ENCODE results near the gene DOCK3.

DOCK3 gene

DNA sequence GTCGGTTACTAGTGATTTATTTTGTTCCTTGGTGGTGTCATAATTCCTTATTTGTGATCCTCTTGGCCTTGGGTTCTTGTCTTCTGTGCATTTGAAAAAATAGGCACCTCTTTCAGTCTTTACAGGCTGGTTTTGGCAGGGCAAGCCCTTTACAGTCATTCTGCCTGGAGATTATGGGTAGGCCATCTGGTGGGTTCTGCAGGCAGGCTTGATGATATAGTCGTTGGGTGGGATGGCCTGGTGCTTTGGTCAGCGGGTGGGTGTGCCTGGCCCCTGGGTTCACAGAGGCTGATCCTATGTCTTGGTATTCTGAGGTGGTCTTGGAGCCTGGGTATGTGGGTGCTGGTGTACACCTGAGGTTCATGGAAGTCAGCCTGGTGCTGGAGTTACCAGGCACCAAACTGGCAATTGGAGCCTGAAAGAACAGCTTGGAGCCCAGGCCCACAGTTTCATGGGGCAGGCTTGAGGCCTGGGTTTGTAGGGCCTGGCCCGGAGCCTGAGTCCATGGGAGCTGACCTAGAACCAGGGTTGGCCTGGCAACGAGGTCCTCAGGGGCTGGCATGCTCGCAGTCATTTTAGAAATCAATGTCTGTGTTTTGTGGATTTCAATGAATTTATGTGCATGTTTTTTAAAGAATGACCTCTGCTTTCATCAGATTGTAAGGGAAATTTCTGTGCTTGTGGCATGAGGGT, 63.3 kb downstream of the DOCK3 start:
- no peak overlapping the region for H3K27ac ChIP-seq (ENCODE audit: low read depth, low read length)

GRCh38 chr3:50743643-50744042, 68.9 kb downstream of the DOCK3 start:
- Histone ChIP-seq H3K27me3 (ENCODE audit: control insufficient read depth, low read length) (no peaks in the 10 kb centered on the region), H3K4me3 (ENCODE audit: low read length) (no peak overlapping the region), H3K4me1 (ENCODE audit: control insufficient read depth, low read length) (no peaks in the 10 kb centered on the region), H3K79me2 (ENCODE audit: control insufficient read depth, low read length) (no peaks in the 10 kb centered on the region), H3K27ac (ENCODE audit: low read depth, low read length) (no peak overlapping the region), H3K9me2 (replicated peaks; ENCODE audit: control insufficient read depth, low read length) (no peaks in the 10 kb centered on the region), H3K9me3 (ENCODE audit: control insufficient read depth, insufficient read depth, low read length) (no peaks in the 10 kb centered on the region), H4K20me1 (ENCODE audit: control insufficient read depth, insufficient read depth, low read depth, low read length) (no peaks in the 10 kb centered on the region), H3F3A (ENCODE audit: control insufficient read depth, insufficient read depth) (no peaks in the 10 kb centered on the region), H3K36me3 (ENCODE audit: control insufficient read depth, low read length) (no peaks in the 10 kb centered on the region), H3K4me2 (ENCODE audit: low read length) (no peak overlapping the region)
- TF ChIP-seq EZH2phosphoT487 (IDR thresholded peaks at IDR 0.05; ENCODE audit: borderline replicate concordance, low read length): no peak
- TF ChIP-seq, protein P1, sequence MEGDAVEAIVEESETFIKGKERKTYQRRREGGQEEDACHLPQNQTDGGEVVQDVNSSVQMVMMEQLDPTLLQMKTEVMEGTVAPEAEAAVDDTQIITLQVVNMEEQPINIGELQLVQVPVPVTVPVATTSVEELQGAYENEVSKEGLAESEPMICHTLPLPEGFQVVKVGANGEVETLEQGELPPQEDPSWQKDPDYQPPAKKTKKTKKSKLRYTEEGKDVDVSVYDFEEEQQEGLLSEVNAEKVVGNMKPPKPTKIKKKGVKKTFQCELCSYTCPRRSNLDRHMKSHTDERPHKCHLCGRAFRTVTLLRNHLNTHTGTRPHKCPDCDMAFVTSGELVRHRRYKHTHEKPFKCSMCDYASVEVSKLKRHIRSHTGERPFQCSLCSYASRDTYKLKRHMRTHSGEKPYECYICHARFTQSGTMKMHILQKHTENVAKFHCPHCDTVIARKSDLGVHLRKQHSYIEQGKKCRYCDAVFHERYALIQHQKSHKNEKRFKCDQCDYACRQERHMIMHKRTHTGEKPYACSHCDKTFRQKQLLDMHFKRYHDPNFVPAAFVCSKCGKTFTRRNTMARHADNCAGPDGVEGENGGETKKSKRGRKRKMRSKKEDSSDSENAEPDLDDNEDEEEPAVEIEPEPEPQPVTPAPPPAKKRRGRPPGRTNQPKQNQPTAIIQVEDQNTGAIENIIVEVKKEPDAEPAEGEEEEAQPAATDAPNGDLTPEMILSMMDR (IDR thresholded peaks at IDR 0.05; ENCODE audit: low read depth, low read length, poor library complexity, severe bottlenecking): no peak

More for the DNA sequence above, 63.3 kb downstream of the DOCK3 start:
- no peaks in the 10 kb centered on the region for H3K36me3 ChIP-seq (ENCODE audit: control insufficient read depth, low read length)
- H4K20me1 ChIP-seq (ENCODE audit: control insufficient read depth, insufficient read depth, low read depth, low read length): no peaks in the 10 kb centered on the region
- H3K4me2 ChIP-seq (ENCODE audit: low read length): no peak overlapping the region
- no peak overlapping the region for H3K4me3 ChIP-seq (ENCODE audit: low read length)
- no peaks in the 10 kb centered on the region for H3K79me2 ChIP-seq (ENCODE audit: control insufficient read depth, low read length)
- H3K27me3 ChIP-seq (ENCODE audit: control insufficient read depth, low read length): no peaks in the 10 kb centered on the region
- TF ChIP-seq EZH2phosphoT487 (IDR thresholded peaks at IDR 0.05; ENCODE audit: borderline replicate concordance, low read length): no peak
- TF ChIP-seq, protein P1 (IDR thresholded peaks at IDR 0.05; ENCODE audit: low read depth, low read length, poor library complexity, severe bottlenecking): no peak
- H3F3A ChIP-seq (ENCODE audit: control insufficient read depth, insufficient read depth): no peaks in the 10 kb centered on the region
- H3K9me3 ChIP-seq (ENCODE audit: control insufficient read depth, insufficient read depth, low read length): no peaks in the 10 kb centered on the region
- H3K4me1 ChIP-seq (ENCODE audit: control insufficient read depth, low read length): no peaks in the 10 kb centered on the region
- no peaks in the 10 kb centered on the region for H3K9me2 ChIP-seq (replicated peaks; ENCODE audit: control insufficient read depth, low read length)

DNA sequence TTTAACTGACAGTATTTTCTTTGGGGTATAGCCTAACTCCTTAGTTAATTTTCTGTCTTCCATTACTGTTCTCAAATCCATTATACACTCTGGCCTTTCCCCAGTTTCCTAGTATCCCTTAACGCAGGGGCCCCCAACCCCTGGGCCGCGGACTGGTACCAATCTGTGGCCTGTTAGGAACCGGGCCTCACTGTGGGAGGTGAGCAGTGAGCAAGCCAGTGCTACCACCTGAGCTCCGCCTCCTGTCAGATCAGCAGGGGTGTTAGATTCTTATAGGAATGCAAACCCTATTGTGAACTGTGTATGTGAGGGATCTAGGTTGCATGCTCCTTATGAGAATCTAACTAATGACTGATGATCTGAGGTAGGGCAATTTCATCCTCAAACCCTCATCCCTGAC, 75.1 kb downstream of the DOCK3 start:
- TF ChIP-seq, protein P1 (IDR thresholded peaks at IDR 0.05; ENCODE audit: low read depth, low read length, poor library complexity, severe bottlenecking): no peak
- TF ChIP-seq EZH2phosphoT487 (IDR thresholded peaks at IDR 0.05; ENCODE audit: borderline replicate concordance, low read length): no peak
- no peaks in the 10 kb centered on the region for H3K4me1 ChIP-seq (ENCODE audit: control insufficient read depth, low read length)
- no peak overlapping the region for H3K4me2 ChIP-seq (ENCODE audit: low read length)
- no peaks in the 10 kb centered on the region for H3K36me3 ChIP-seq (ENCODE audit: control insufficient read depth, low read length)
- no peaks in the 10 kb centered on the region for H3K79me2 ChIP-seq (ENCODE audit: control insufficient read depth, low read length)
- H4K20me1 ChIP-seq (ENCODE audit: control insufficient read depth, insufficient read depth, low read depth, low read length): no peaks in the 10 kb centered on the region
- no peak overlapping the region for H3K4me3 ChIP-seq (ENCODE audit: low read length)
- no peaks in the 10 kb centered on the region for H3K9me3 ChIP-seq (ENCODE audit: control insufficient read depth, insufficient read depth, low read length)
- no peak overlapping the region for H3K27ac ChIP-seq (ENCODE audit: low read depth, low read length)
- H3K9me2 ChIP-seq (replicated peaks; ENCODE audit: control insufficient read depth, low read length): no peaks in the 10 kb centered on the region
- H3F3A ChIP-seq (ENCODE audit: control insufficient read depth, insufficient read depth): no peaks in the 10 kb centered on the region
- H3K27me3 ChIP-seq (ENCODE audit: control insufficient read depth, low read length): peaks cover 3% of the 10 kb centered on the region; the same call in 1 of the 2 replicates

Measured in DOHH2 (cell line).